Fibroblast of skin of scalp (primary cell): ENCODE data around the gene RSBN1L. TPM values are rescaled to one million over a fixed set of nuclear protein-coding genes. Genes with fewer than 3 reads are reported as not detected.
"Not testable (repeated sequence)": the region's sequence is repeated elsewhere in the genome, so short reads cannot be mapped to it uniquely, and the experiment has no call there.

Experiments
- DNase-seq: peaks from one replicate; pipeline ENCODE4 v3.0.0-alpha.2; 2013
- polyA plus RNA-seq, 2 experiments: library from polyadenylated mRNA; unstranded; fragments of 120-200 nt; gene quantifications; one replicate each; pipeline ENCODE4 v1.2.1, GENCODE V29; 2013; ENCODE audit not compliant: insufficient read length in 2 of 2

The RSBN1L gene
- polyA plus RNA-seq (2013, experiment 1 of 2; ENCODE audit: insufficient read length): 10.9 TPM
- polyA plus RNA-seq (2013, experiment 2 of 2; ENCODE audit: insufficient read length): 10.7 TPM

- DNase-seq: peak; percentile 97
Observed at GRCh38 chr7:77696057-77696642, at the start of gene RSBN1L. Gene RSBN1L, plus strand, starts transcription at chr7:77696459. Its CDS starts 11 bp downstream, at chr7:77696470.

- no peak for DNase-seq
Observed at GRCh38 chr7:77648742-77649338, 47.4 kb upstream of the RSBN1L start.

- peak; percentile 49 for DNase-seq
Observed at GRCh38 chr7:77649716-77650349, 46.4 kb upstream of the RSBN1L start.

GRCh38 chr7:77651575-77652162 is 44.6 kb upstream of the RSBN1L start:
- DNase-seq: peak; percentile 45

GRCh38 chr7:77652826-77653225 is 43.4 kb upstream of the RSBN1L start:
- DNase-seq: not testable (repeated sequence)

- no peak for DNase-seq
Observed at GRCh38 chr7:77653572-77653971, 42.7 kb upstream of the RSBN1L start.

- DNase-seq: no peak
Observed at GRCh38 chr7:77655356-77655755, 40.9 kb upstream of the RSBN1L start.

GRCh38 chr7:77655836-77656455 is 40.3 kb upstream of the RSBN1L start:
- no peak for DNase-seq

- peak; percentile 57 for DNase-seq
Observed at GRCh38 chr7:77657427-77658224, 38.6 kb upstream of the RSBN1L start.

- DNase-seq: no peak
Observed at GRCh38 chr7:77658928-77659327, 37.3 kb upstream of the RSBN1L start.

GRCh38 chr7:77661816-77662215 is 34.4 kb upstream of the RSBN1L start:
- no peak for DNase-seq

GRCh38 chr7:77662869-77663268 is 33.4 kb upstream of the RSBN1L start:
- no peak for DNase-seq

- DNase-seq: no peak
Observed at GRCh38 chr7:77664715-77665114, 31.5 kb upstream of the RSBN1L start.

GRCh38 chr7:77665161-77665560 is 31.1 kb upstream of the RSBN1L start:
- DNase-seq: no peak

GRCh38 chr7:77667459-77668086 is 28.7 kb upstream of the RSBN1L start:
- DNase-seq: no peak

- no peak for DNase-seq
Observed at GRCh38 chr7:77674878-77675277, 21.4 kb upstream of the RSBN1L start.

GRCh38 chr7:77679608-77680007 is 16.7 kb upstream of the RSBN1L start:
- no peak for DNase-seq

- DNase-seq: no peak
Observed at GRCh38 chr7:77680266-77680665, 16.0 kb upstream of the RSBN1L start.

- peak; percentile 84 for DNase-seq
Observed at GRCh38 chr7:77684030-77684429, 12.2 kb upstream of the RSBN1L start.

- DNase-seq: no peak
Observed at GRCh38 chr7:77685233-77685632, 11.0 kb upstream of the RSBN1L start.

GRCh38 chr7:77687100-77687746 is 9.0 kb upstream of the RSBN1L start:
- no peak for DNase-seq
